ENCODE measurements around the gene ZNF385A. TPM values are rescaled to one million over a fixed set of nuclear protein-coding genes. Genes with fewer than 3 reads are reported as not detected.

Gene ZNF385A
- polyA plus RNA-seq, 1 experiment = 0.96 TPM

DNA sequence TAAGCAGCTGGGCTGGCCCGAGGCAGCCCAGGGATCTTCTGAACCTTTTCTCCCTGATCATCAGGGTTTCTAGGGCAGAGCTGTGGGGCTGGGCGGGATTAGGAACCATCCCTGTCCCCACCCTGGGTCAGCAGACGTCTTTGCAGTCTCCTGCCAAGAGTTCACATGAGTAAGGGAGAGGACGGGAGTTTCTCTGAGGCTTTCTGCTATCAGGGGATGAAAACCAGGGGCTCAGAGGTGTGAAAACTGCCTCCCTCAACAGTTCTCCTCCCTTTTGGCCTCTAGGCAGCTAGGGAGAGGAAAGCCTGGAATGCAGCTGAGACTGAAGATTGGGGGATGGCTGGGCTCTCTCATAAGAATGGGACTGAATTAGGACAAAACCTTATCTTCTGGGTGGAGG is 7.9 kb downstream of the ZNF385A start:
- CTCF ChIA-PET = interaction anchor here (1.1 to 1.6 kb wide), 3 partner anchors 23 to 63 kb away, joined by 3 read pairs; no protein-coding TSS in a partner anchor
- POLR2A ChIA-PET = no interaction called here
- no peak for DNase-seq (ENCODE audit: low read depth)

DNA sequence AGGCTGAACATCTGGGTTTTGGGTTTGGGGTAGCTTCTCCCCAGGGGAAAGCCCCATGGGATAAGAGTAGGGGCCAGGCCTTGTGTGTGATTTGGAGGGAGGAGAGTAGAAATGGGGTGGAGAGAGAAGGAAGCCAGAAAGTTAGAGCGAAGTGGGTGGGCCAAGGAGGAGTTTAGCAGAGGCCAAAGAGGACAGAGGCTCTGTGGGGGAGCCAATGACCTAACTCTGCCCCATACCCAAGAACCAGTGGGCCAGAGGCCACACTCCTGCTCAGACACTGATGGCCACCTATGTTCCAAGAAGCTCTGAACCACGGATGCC is 9.3 kb downstream of the ZNF385A start:
- no peak for TF ChIP-seq CTCF (IDR thresholded peaks at IDR 0.05; ENCODE audit: insufficient read depth, low read depth, low read length)
- POLR2A ChIA-PET = no interaction called here
- no peak for DNase-seq (ENCODE audit: low read depth)

More for the DNA sequence above, 7.9 kb downstream of the ZNF385A start:
- no peaks in the 10 kb centered on the region for H3K27me3 ChIP-seq (ENCODE audit: control insufficient read depth, insufficient read depth, low read length)
- H3K4me3 ChIP-seq (ENCODE audit: low read depth, low read length) = no peak overlapping the region
- no peak for TF ChIP-seq CTCF (IDR thresholded peaks at IDR 0.05; ENCODE audit: insufficient read depth, low read depth, low read length)
- no peaks in the 10 kb centered on the region for H3K36me3 ChIP-seq (ENCODE audit: control insufficient read depth, insufficient read depth, low read length)

DNA sequence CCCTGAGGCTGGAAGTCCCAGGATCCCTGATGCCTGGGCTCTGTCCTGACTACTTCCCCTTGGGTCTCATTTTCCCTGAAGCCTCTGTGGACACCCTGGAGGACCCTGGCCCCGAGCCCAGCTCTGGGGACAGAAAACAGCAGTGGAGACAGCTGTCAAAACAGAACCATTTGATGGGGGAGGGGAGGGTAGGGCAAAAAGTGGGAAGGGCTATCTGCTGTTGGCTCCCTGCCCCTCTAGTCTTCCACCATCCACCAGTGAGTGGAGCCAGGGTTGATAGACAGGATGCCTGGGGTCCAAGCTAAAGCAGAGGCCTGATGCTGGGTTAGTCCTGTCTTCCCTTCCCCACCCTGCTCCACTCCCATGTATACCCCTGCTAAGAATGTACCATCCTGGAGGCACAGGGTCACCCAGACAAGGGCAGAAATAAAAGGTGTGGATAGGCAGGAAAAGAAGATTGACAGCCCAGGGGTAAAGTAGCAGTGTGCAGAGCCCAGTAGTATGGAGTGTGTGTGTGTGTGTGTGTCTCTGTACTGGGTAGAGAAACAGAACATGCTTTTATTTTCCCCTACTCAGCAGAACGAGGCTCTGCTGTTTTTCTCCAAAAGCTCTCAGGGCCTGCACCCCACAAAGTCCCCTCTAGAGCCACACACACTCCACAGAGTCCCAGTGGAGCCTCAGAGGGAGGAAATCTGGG is 9.8 kb downstream of the ZNF385A start:
- Histone ChIP-seq H3K4me3 (ENCODE audit: low read depth, low read length) (no peak overlapping the region), H3K36me3 (ENCODE audit: control insufficient read depth, insufficient read depth, low read length) (no peaks in the 10 kb centered on the region), H3K27me3 (ENCODE audit: control insufficient read depth, insufficient read depth, low read length) (no peaks in the 10 kb centered on the region)
- ChIA-PET POLR2A (no interaction called here), CTCF (interaction anchor here (0.6 to 1.6 kb wide), 6 partner anchors 18 to 167 kb away, joined by 3 to 5 read pairs (median 3); no protein-coding TSS in a partner anchor)
- no peak for DNase-seq (ENCODE audit: low read depth)
- TF ChIP-seq CTCF (IDR thresholded peaks at IDR 0.05; ENCODE audit: insufficient read depth, low read depth, low read length) = no peak

More for the DNA sequence above, 9.3 kb downstream of the ZNF385A start:
- H3K4me3 ChIP-seq (ENCODE audit: low read depth, low read length) = no peak overlapping the region
- H3K27me3 ChIP-seq (ENCODE audit: control insufficient read depth, insufficient read depth, low read length) = no peaks in the 10 kb centered on the region
- CTCF ChIA-PET = interaction anchor here (0.6 to 1.4 kb wide), 4 partner anchors 19 to 160 kb away, joined by 3 to 4 read pairs (median 3); no protein-coding TSS in a partner anchor
- no peaks in the 10 kb centered on the region for H3K36me3 ChIP-seq (ENCODE audit: control insufficient read depth, insufficient read depth, low read length)

DNA sequence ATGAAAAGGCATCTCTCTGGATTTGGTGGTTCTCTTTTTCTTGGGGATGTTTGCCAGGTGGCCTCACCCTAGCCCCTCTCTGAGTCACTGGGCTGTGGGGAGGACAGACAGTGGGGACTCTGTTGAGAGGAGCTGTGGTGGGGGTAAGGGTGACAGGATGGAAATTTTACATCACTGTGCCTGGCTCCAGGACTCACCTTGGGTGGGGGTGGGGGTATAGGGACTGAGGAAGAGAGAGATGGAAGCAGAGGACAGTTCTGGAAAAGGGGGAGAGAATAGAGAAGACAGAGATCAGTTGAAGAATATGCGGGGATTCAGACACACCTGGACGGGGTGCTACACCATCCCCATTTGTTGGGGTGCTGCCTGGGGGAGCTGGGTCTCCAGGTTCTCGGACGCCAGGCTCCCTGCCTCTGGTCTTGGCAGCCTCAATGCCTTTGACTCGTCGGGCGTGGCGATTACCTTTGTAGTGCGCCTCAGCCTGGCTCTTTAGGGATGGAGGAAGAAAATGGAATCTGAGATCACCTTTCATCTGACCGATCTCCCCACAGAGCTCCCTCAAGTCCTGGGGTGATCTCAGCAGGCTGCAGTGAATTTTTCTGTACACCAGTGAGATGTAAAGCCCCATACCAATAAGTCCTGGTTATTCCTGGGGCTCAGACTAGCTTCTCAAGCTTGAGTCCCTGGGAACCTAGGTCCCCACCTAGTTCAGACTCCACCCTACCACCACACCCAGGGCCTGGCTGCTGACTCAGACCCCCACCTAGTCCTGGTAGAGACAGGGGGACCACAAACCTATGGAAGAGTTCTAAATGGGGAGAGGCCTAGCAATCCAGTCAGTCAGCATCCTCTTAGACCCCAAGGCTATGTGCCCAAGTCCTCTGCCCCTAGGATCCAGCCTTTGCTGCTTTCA is 10.6 kb downstream of the ZNF385A start:
- DNase-seq (ENCODE audit: low read depth) = no peak
- Histone ChIP-seq H3K27me3 (ENCODE audit: control insufficient read depth, insufficient read depth, low read length) (no peaks in the 10 kb centered on the region), H3K36me3 (ENCODE audit: control insufficient read depth, insufficient read depth, low read length) (no peaks in the 10 kb centered on the region), H3K4me3 (ENCODE audit: low read depth, low read length) (no peak overlapping the region)
- CTCF ChIA-PET = interaction anchor here (0.7 to 1.6 kb wide), 5 partner anchors 26 to 166 kb away, joined by 3 to 8 read pairs (median 5); no protein-coding TSS in a partner anchor
- TF ChIP-seq CTCF (IDR thresholded peaks at IDR 0.05; ENCODE audit: insufficient read depth, low read depth, low read length) = no peak
- POLR2A ChIA-PET = no interaction called here
